Thoracic aorta (tissue), 2 donors: ENCODE results near the gene PDE4D. TPM values are rescaled to one million over a fixed set of nuclear protein-coding genes. Genes with fewer than 3 reads are reported as not detected.

Source experiments
- ATAC-seq: fragments of 150-250 bp; one replicate; pipeline ENCODE4 v1.8.0; 2017; ENCODE audit warnings: low read depth; ENCODE audit not compliant: insufficient number of reproducible peaks, low FRiP score
- DNase-seq: peaks from one replicate; pipeline ENCODE4 v3.0.0-alpha.2; 2020; ENCODE audit warnings: low spot score
- H3K27ac ChIP-seq, 2 donors: fragments of 200-600 bp; sonication (generic); 1 replicate in 1 of 2; 2 replicates in 1 of 2; pipeline ENCODE4 v1.5.1; 2016; ENCODE audit warnings: mild to moderate bottlenecking in 2 of 2, moderate library complexity in 2 of 2
- H3K27me3 ChIP-seq: fragments of 200-600 bp; sonication (generic); replicated peaks from 2 replicates; pipeline ENCODE4 v1.6.0; 2016; ENCODE audit warnings: mild to moderate bottlenecking; ENCODE audit not compliant: insufficient read depth
- H3K36me3 ChIP-seq: fragments of 200-600 bp; sonication (generic); one replicate; pipeline ENCODE4 v1.5.1; 2016
- H3K4me1 ChIP-seq, 2 donors: fragments of 200-600 bp; sonication (generic); 1 replicate in 1 of 2; 2 replicates in 1 of 2; pipeline versions ENCODE4 v1.5.1 to v1.6.0; 2016; ENCODE audit warnings: low read depth in 2 of 2, mild to moderate bottlenecking in 1 of 2; ENCODE audit not compliant: control insufficient read depth in 1 of 2
- H3K4me3 ChIP-seq: fragments of 200-600 bp; sonication (generic); 2 replicates; pipeline ENCODE4 v1.5.1; 2016; ENCODE audit warnings: mild to moderate bottlenecking
- H3K9me3 ChIP-seq: fragments of 200-600 bp; sonication (generic); 2 replicates; pipeline ENCODE4 v1.5.1; 2016
- total RNA-seq, 2 donors: library from RNA; depleted of rRNA; stranded (reverse); fragments of >200 nt; gene quantifications; one replicate each; pipeline versions ENCODE4 v1.1.0 to v1.2.3, GENCODE V29; 2016
- TF ChIP-seq, protein P1 (sequence below): fragments of 200-600 bp; sonication (generic); IDR thresholded peaks from one replicate; pipeline ENCODE4 v1.5.1; 2019; ENCODE audit warnings: antibody characterized with exemption

Gene PDE4D
- total RNA-seq, 2 donors from 2014 or later: 34.0 to 85.8 TPM

DNA sequence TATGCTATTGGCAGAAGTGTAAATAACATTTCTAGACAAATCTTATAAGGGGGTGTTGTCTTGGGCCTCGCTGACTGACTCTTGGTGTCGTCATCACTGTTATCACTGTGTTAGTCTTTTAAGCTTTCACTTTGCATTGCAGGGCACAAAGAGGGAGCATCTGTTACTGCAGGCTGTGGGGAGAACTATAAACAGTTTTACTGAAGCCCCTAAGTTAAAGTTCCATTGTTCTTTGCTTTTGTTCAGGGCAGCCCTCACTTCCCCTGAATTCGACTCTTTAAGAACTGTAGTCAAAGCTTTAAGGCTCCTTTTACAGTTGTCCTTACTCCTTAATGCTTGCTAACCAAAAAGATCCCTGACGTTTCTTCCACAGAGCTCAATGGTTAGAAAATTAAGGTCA lies 705.7 kb downstream of the PDE4D start:
- Histone ChIP-seq H3K9me3 (no peaks in the 10 kb centered on the region), H3K27me3 (no peaks in the 10 kb centered on the region), H3K36me3 (no peaks in the 10 kb centered on the region), H3K4me3 (no peak overlapping the region), H3K4me1 (peaks cover 0 to 3% of the 10 kb centered on the region in 2 donors), H3K27ac (no peak overlapping the region)
- ATAC-seq: no peak
- TF ChIP-seq, protein P1, sequence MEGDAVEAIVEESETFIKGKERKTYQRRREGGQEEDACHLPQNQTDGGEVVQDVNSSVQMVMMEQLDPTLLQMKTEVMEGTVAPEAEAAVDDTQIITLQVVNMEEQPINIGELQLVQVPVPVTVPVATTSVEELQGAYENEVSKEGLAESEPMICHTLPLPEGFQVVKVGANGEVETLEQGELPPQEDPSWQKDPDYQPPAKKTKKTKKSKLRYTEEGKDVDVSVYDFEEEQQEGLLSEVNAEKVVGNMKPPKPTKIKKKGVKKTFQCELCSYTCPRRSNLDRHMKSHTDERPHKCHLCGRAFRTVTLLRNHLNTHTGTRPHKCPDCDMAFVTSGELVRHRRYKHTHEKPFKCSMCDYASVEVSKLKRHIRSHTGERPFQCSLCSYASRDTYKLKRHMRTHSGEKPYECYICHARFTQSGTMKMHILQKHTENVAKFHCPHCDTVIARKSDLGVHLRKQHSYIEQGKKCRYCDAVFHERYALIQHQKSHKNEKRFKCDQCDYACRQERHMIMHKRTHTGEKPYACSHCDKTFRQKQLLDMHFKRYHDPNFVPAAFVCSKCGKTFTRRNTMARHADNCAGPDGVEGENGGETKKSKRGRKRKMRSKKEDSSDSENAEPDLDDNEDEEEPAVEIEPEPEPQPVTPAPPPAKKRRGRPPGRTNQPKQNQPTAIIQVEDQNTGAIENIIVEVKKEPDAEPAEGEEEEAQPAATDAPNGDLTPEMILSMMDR: no peak
- DNase-seq: no peak

DNA sequence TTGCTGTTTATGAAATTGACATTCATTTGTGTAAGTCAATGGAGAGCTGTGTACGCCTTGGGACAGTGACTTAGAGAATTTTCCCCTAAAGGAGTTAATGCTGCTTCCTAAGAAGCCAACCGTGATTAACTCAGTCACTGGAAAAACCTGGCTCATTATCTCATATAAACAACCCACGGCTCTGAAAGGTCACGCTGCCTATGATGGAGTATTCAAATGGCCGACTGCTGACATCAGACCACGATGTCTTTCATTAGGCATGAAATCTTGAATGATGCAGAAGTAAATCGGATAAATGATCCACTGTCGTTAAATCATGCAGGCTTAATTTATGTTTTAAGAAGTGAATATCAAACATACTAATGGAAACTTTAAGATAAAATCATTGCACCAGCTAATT lies 706.9 kb downstream of the PDE4D start:
- no peaks in the 10 kb centered on the region for H3K36me3 ChIP-seq
- H3K27me3 ChIP-seq: no peaks in the 10 kb centered on the region
- H3K9me3 ChIP-seq: no peaks in the 10 kb centered on the region
- H3K27ac ChIP-seq: no peak overlapping the region
- ATAC-seq: no peak
- H3K4me1 ChIP-seq: peaks cover 0 to 3% of the 10 kb centered on the region in 2 donors
- TF ChIP-seq, protein P1: no peak
- H3K4me3 ChIP-seq: no peak overlapping the region
- DNase-seq: no peak

DNA sequence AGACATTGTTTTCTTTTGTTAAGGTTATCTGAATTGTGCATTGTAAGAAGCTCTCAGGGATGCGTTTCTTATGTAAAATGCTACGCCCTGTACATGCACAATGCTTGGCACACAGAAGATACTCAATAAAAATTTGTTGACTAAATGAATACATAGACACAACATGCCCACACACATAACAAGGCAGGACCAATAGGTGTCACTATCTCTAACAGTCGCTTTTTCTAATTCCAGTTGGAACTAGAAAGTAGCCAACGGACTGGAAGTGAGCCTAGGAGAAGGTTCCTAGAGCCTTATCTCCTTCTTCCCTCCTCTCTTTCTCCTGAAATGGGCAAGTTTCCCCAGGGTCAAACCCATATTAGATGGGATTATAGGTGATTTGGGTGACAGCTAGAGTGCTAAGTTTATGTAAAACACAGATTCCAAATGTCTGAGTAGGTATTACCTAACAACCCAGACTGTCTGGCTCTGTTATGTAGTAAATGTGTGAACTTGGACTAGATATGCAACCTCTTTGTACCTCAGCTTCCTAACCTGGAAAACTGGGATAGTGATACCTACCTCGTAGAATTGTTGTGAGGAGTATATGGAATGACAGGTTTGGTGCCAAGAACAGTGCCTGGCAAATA lies 707.7 kb downstream of the PDE4D start:
- H3K9me3 ChIP-seq: no peaks in the 10 kb centered on the region
- DNase-seq: no peak
- H3K36me3 ChIP-seq: no peaks in the 10 kb centered on the region
- H3K27me3 ChIP-seq: no peaks in the 10 kb centered on the region
- peaks cover 0 to 3% of the 10 kb centered on the region in 2 donors for H3K4me1 ChIP-seq
- TF ChIP-seq, protein P1: no peak
- H3K4me3 ChIP-seq: no peak overlapping the region
- no peak overlapping the region for H3K27ac ChIP-seq
- ATAC-seq: no peak

DNA sequence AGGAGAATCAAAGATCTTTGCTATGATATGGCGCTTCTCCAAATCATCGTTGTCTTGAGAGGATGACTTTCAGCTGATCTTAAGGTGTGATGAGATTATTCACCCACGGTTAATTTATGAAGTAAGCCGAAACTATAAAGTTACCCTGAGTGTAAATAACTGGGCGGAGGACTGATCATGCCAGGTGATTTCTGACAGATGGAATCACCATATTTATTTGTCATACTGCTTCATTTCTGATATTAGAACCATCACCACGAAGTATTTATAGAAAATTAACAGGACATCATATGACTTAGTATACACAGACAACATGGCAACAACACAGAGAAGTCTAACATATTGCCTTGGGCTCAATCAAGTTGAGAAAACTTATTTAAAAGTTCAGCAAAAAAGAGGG lies 708.8 kb downstream of the PDE4D start:
- H3K27ac ChIP-seq: no peak overlapping the region
- ATAC-seq (no peak), DNase-seq (no peak)
- H3K9me3 ChIP-seq: no peaks in the 10 kb centered on the region
- no peak overlapping the region for H3K4me3 ChIP-seq
- H3K4me1 ChIP-seq: peaks cover 0 to 3% of the 10 kb centered on the region in 2 donors
- TF ChIP-seq, protein P1: no peak
- H3K36me3 ChIP-seq: no peaks in the 10 kb centered on the region
- H3K27me3 ChIP-seq: no peaks in the 10 kb centered on the region

DNA sequence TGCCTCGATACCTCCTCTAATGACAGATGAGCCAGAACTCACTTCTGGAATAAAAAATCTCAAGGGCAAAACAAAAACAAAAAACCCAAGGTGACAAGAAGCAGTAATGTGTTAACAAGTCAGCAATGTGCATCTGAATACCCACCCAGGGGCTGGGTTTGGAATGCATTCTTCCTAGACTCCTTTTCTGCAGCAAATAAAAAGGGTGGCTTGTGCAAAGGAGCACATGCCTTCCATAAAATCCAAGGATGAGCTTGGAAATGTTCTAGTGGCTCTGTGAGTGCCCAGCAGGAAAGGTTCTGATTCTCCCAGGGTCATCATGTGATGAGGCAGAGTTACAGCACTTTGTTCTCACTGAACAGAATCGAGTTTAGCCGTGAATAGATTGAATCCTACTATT lies 710.8 kb downstream of the PDE4D start:
- TF ChIP-seq, protein P1: no peak
- Histone ChIP-seq H3K27ac (no peak overlapping the region), H3K9me3 (no peaks in the 10 kb centered on the region), H3K27me3 (no peaks in the 10 kb centered on the region), H3K4me1 (no peaks in the 10 kb centered on the region), H3K4me3 (no peak overlapping the region), H3K36me3 (no peaks in the 10 kb centered on the region)
- ATAC-seq (no peak), DNase-seq (no peak)
